H1 (cell line): ENCODE measurements around the gene CCDC74A.

ENCODE experiments used
- CBX5 ChIP-seq: fragments of 300-800, 300-1000 bp; sonication (generic); IDR thresholded peaks from 2 replicates; pipeline ENCODE4 v1.7.1; 2016; ENCODE audit warnings: antibody characterized with exemption, low read length, low read depth
- CEBPB ChIP-seq: IDR thresholded peaks from 2 replicates; pipeline ENCODE4 v1.6.1; 2012; ENCODE audit warnings: low read depth, low read length
- CTCF ChIP-seq, 3 experiments: IDR thresholded peaks; 1 replicate in 2 of 3; 2 replicates in 1 of 3; pipeline versions ENCODE4 v1.5.1 to v1.6.1; 2011; ENCODE audit warnings: low read length in 3 of 3, mild to moderate bottlenecking in 3 of 3, inconsistent platforms in 2 of 3, low read depth in 1 of 3, moderate library complexity in 1 of 3; ENCODE audit not compliant: insufficient read depth in 1 of 3; ENCODE audit errors: control extremely low read depth in 1 of 3
- GABPA ChIP-seq: IDR thresholded peaks from 2 replicates; pipeline ENCODE4 v1.6.1; 2011; ENCODE audit warnings: mild to moderate bottlenecking, low read length, moderate library complexity, borderline replicate concordance; ENCODE audit not compliant: insufficient read depth
- MAFK ChIP-seq: IDR thresholded peaks from 2 replicates; pipeline ENCODE4 v1.6.1; 2012; ENCODE audit warnings: low read depth, mild to moderate bottlenecking, improper control_type of control experiment, low read length
- POLR2A ChIP-seq, 2 experiments: IDR thresholded peaks; 1 replicate in 1 of 2; 2 replicates in 1 of 2; pipeline ENCODE4 v1.6.1; 2011; ENCODE audit warnings: low read depth in 2 of 2, low read length in 2 of 2, mild to moderate bottlenecking in 2 of 2; ENCODE audit errors: control extremely low read depth in 1 of 2
- RAD21 ChIP-seq, 2 experiments: IDR thresholded peaks in 1 of 2; conservative IDR thresholded peaks in 1 of 2; 2 replicates each; pipeline ENCODE4 v1.6.1; 2011; ENCODE audit warnings: low read depth in 2 of 2, low read length in 2 of 2, improper control_type of control experiment in 1 of 2, inconsistent platforms in 1 of 2, mild to moderate bottlenecking in 1 of 2, moderate library complexity in 1 of 2
- RFX5 ChIP-seq: IDR thresholded peaks from 2 replicates; pipeline ENCODE4 v1.6.1; 2011; ENCODE audit warnings: low read depth, low read length, improper control_type of control experiment, borderline replicate concordance
- RNF2 ChIP-seq: fragments of 200-900, 300-1000 bp; sonication (generic); IDR thresholded peaks from 2 replicates; pipeline ENCODE4 v1.7.1; 2016; ENCODE audit warnings: borderline replicate concordance, low read depth, mild to moderate bottlenecking, antibody characterized with exemption, low read length; ENCODE audit not compliant: poor library complexity, severe bottlenecking; ENCODE audit errors: missing control alignments
- SAP30 ChIP-seq: fragments of 300-600 bp; sonication (generic); IDR thresholded peaks from 2 replicates; pipeline ENCODE4 v1.7.1; 2012; ENCODE audit warnings: low read length, moderate library complexity, mild to moderate bottlenecking, inconsistent platforms; ENCODE audit not compliant: insufficient read depth, insufficient replicate concordance
- TAF1 ChIP-seq: IDR thresholded peaks from 2 replicates; pipeline ENCODE4 v1.6.1; 2011; ENCODE audit warnings: mild to moderate bottlenecking, low read depth, low read length
- TBP ChIP-seq: IDR thresholded peaks from 2 replicates; pipeline ENCODE4 v1.6.1; 2011; ENCODE audit warnings: low read depth, low read length, improper control_type of control experiment
- USF2 ChIP-seq: IDR thresholded peaks from 2 replicates; pipeline ENCODE4 v1.6.1; 2011; ENCODE audit warnings: low read length, improper control_type of control experiment

GRCh38 chr2:131542438-131543384 is 15.0 kb downstream of the CCDC74A start:
- no peak for TF ChIP-seq RFX5
- no peak for TF ChIP-seq CTCF (IDR thresholded peaks at IDR 0.05; ENCODE audit: control extremely low read depth in 1 of 3, insufficient read depth in 1 of 3, low read depth in 1 of 3, low read length in 3 of 3)
- TF ChIP-seq GABPA, result no peak
- TF ChIP-seq POLR2A (IDR thresholded peaks at IDR 0.05; ENCODE audit: control extremely low read depth in 1 of 2, low read depth in 2 of 2, low read length in 2 of 2), result no peak
- TF ChIP-seq MAFK, result no peak
- TF ChIP-seq CEBPB, result no peak
- TF ChIP-seq TAF1, result no peak
- TF ChIP-seq USF2, result no peak
- TF ChIP-seq CBX5, result no peak
- no peak for TF ChIP-seq TBP
- TF ChIP-seq SAP30, result no peak
- no peak for TF ChIP-seq RAD21 (IDR thresholded peaks at IDR 0.05 in 1 of 2, conservative IDR thresholded peaks at IDR 0.05 in 1 of 2; ENCODE audit: low read depth in 2 of 2, low read length in 2 of 2)
- no peak for TF ChIP-seq RNF2
